Progenitor cell of endocrine pancreas (in vitro differentiated cells): ENCODE data around the gene DDX60. TPM values are rescaled to one million over a fixed set of nuclear protein-coding genes. Genes with fewer than 3 reads are reported as not detected.

Source experiments
- DNase-seq: peaks from one replicate; pipeline ENCODE4 v3.0.0; 2021; ENCODE audit warnings: low spot score; ENCODE audit not compliant: unreplicated experiment
- H3K27ac Mint-ChIP-seq: 2 replicates; pipeline ENCODE4 v1.8.0; 2021; ENCODE audit warnings: mild to moderate bottlenecking, moderate library complexity, mixed read lengths
- H3K27me3 Mint-ChIP-seq: 2 replicates; pipeline ENCODE4 v1.8.0; 2021; ENCODE audit warnings: mixed read lengths
- H3K36me3 Mint-ChIP-seq: 2 replicates; pipeline ENCODE4 v1.8.0; 2022; ENCODE audit warnings: mixed read lengths; ENCODE audit not compliant: insufficient read depth
- H3K4me1 Mint-ChIP-seq: 2 replicates; pipeline ENCODE4 v1.8.0; 2021; ENCODE audit warnings: low read depth, mixed read lengths
- H3K4me3 Mint-ChIP-seq: 2 replicates; pipeline ENCODE4 v1.8.0; 2021; ENCODE audit warnings: low read depth, mild to moderate bottlenecking, moderate library complexity, mixed read lengths
- H3K9me3 Mint-ChIP-seq: 2 replicates; pipeline ENCODE4 v1.8.0; 2021; ENCODE audit warnings: low read depth, mixed read lengths
- total RNA-seq: library from RNA; stranded (reverse); gene quantifications from 2 replicates; pipeline ENCODE4 v1.2.1, GENCODE V29; 2021
- TF ChIP-seq, protein P1 (sequence below): fragments of 200-600 bp; sonication (generic); IDR thresholded peaks from one replicate; pipeline ENCODE4 v1.5.0; 2021; ENCODE audit warnings: antibody characterized with exemption, mild to moderate bottlenecking; ENCODE audit not compliant: unreplicated experiment

DDX60 gene
- total RNA-seq, 1 donor from 2014 or later, result 0.74 TPM

DNA sequence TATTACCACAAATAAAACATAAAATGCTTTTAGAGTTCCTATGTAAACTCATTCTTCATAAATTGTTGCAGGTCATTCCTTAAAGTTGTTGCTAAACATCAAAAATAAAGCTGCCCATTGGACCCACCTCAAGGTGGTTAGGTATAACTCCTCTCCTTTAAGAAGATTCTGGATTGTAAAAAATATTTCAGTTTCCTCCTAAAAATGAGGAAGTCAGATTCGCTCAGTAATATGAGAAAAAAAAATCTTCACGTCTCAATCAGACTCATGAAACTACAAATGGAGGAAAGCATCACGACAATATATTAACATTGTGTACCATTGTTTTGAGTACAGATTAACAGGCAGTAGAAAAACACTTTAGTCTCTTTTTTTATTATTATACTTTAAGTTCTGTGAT lies 105.9 kb downstream of the DDX60 start:
- TF ChIP-seq, protein P1, sequence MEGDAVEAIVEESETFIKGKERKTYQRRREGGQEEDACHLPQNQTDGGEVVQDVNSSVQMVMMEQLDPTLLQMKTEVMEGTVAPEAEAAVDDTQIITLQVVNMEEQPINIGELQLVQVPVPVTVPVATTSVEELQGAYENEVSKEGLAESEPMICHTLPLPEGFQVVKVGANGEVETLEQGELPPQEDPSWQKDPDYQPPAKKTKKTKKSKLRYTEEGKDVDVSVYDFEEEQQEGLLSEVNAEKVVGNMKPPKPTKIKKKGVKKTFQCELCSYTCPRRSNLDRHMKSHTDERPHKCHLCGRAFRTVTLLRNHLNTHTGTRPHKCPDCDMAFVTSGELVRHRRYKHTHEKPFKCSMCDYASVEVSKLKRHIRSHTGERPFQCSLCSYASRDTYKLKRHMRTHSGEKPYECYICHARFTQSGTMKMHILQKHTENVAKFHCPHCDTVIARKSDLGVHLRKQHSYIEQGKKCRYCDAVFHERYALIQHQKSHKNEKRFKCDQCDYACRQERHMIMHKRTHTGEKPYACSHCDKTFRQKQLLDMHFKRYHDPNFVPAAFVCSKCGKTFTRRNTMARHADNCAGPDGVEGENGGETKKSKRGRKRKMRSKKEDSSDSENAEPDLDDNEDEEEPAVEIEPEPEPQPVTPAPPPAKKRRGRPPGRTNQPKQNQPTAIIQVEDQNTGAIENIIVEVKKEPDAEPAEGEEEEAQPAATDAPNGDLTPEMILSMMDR, result no peak
- Mint-ChIP-seq H3K36me3 (no peaks in the 10 kb centered on the region), H3K4me3 (no peak overlapping the region), H3K4me1 (no peaks in the 10 kb centered on the region), H3K9me3 (peaks cover 15% of the 10 kb centered on the region), H3K27ac (no peak overlapping the region), H3K27me3 (no peaks in the 10 kb centered on the region)
- no peak for DNase-seq

GRCh38 chr4:168208957-168209614 lies 109.5 kb downstream of the DDX60 start:
- H3K27me3 Mint-ChIP-seq, result no peaks in the 10 kb centered on the region
- no peaks in the 10 kb centered on the region for H3K36me3 Mint-ChIP-seq
- H3K27ac Mint-ChIP-seq, result no peak overlapping the region
- no peak overlapping the region for H3K4me3 Mint-ChIP-seq
- TF ChIP-seq, protein P1, result no peak
- DNase-seq, result no peak
- H3K4me1 Mint-ChIP-seq, result no peaks in the 10 kb centered on the region
- peaks cover 17% of the 10 kb centered on the region for H3K9me3 Mint-ChIP-seq

- H3K27ac Mint-ChIP-seq, result no peak overlapping the region
- H3K27me3 Mint-ChIP-seq, result no peaks in the 10 kb centered on the region
- TF ChIP-seq, protein P1, result no peak
- H3K4me3 Mint-ChIP-seq, result no peak overlapping the region
- no peak for DNase-seq
- H3K4me1 Mint-ChIP-seq, result no peaks in the 10 kb centered on the region
- no peaks in the 10 kb centered on the region for H3K36me3 Mint-ChIP-seq
- peaks cover 32% of the 10 kb centered on the region for H3K9me3 Mint-ChIP-seq
These were observed 115.2 kb downstream of the DDX60 start for GRCh38 chr4:168203233-168203911.

DNA sequence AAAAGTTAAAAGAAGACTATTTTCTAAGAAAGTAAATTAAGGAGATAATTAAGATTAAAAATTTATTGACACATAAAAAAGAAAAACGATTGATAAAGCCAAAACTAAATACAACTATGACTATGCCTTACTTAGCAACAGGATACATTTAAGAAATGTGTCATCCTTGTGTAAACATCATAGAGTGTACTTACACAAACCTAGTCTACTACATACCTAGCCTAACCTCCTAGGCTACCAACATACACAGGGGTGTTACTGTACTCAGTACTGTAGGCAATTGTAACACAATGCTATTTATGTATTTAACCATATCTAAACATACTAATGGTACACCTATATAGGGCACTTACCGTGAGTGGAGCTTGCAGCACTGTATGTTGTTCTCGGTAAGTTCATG lies 117.9 kb downstream of the DDX60 start:
- no peak overlapping the region for H3K4me3 Mint-ChIP-seq
- no peaks in the 10 kb centered on the region for H3K4me1 Mint-ChIP-seq
- H3K9me3 Mint-ChIP-seq, result peaks cover 34% of the 10 kb centered on the region
- H3K27me3 Mint-ChIP-seq, result no peaks in the 10 kb centered on the region
- no peaks in the 10 kb centered on the region for H3K36me3 Mint-ChIP-seq
- TF ChIP-seq, protein P1, result no peak
- H3K27ac Mint-ChIP-seq, result no peak overlapping the region
- DNase-seq, result no peak

- no peaks in the 10 kb centered on the region for H3K4me1 Mint-ChIP-seq
- no peak overlapping the region for H3K4me3 Mint-ChIP-seq
- TF ChIP-seq, protein P1, result no peak
These were observed 119.1 kb downstream of the DDX60 start for GRCh38 chr4:168199260-168199957.

More at GRCh38 chr4:168199260-168199957, 119.1 kb downstream of the DDX60 start:
- H3K27me3 Mint-ChIP-seq, result no peaks in the 10 kb centered on the region
- peaks cover 25% of the 10 kb centered on the region for H3K9me3 Mint-ChIP-seq
- no peak overlapping the region for H3K27ac Mint-ChIP-seq
- DNase-seq, result no peak
- H3K36me3 Mint-ChIP-seq, result no peaks in the 10 kb centered on the region
